ENCODE results near the gene PNLDC1.
"Not testable (repeated sequence)": the region's sequence is repeated elsewhere in the genome, so short reads cannot be mapped to it uniquely, and the experiment has no call there.

The PNLDC1 gene

GRCh38 chr6:159819932-159820640 lies 20.0 kb downstream of the PNLDC1 start:
- peak; percentile 18 for DNase-seq (ENCODE audit: low read depth)

- no peak for DNase-seq (ENCODE audit: low read depth)
These were observed 21.0 kb downstream of the PNLDC1 start for GRCh38 chr6:159821122-159821521.

- DNase-seq (ENCODE audit: low read depth): no peak
These were observed 21.6 kb downstream of the PNLDC1 start for GRCh38 chr6:159821726-159822125.

GRCh38 chr6:159823953-159824352 lies 23.9 kb downstream of the PNLDC1 start:
- DNase-seq (ENCODE audit: low read depth): no peak

- not testable (repeated sequence) for DNase-seq (ENCODE audit: low read depth)
These were observed 24.6 kb downstream of the PNLDC1 start for GRCh38 chr6:159824690-159825089.

- no peak for DNase-seq (ENCODE audit: low read depth)
These were observed 25.9 kb downstream of the PNLDC1 start for GRCh38 chr6:159826004-159826403.

- no peak for DNase-seq (ENCODE audit: low read depth)
These were observed 27.0 kb downstream of the PNLDC1 start for GRCh38 chr6:159826968-159827647.

- no peak for DNase-seq (ENCODE audit: low read depth)
These were observed 28.0 kb downstream of the PNLDC1 start for GRCh38 chr6:159828074-159828473.

GRCh38 chr6:159829526-159829925 lies 29.4 kb downstream of the PNLDC1 start:
- no peak for DNase-seq (ENCODE audit: low read depth)

- DNase-seq (ENCODE audit: low read depth): no peak
These were observed 30.7 kb downstream of the PNLDC1 start for GRCh38 chr6:159830501-159831372.

GRCh38 chr6:159831373-159831679 lies 31.2 kb downstream of the PNLDC1 start:
- no peak for DNase-seq (ENCODE audit: low read depth)

- DNase-seq (ENCODE audit: low read depth): no peak
These were observed 32.9 kb downstream of the PNLDC1 start for GRCh38 chr6:159832946-159833345.

GRCh38 chr6:159833556-159833955 lies 33.5 kb downstream of the PNLDC1 start:
- no peak for DNase-seq (ENCODE audit: low read depth)

- no peak for DNase-seq (ENCODE audit: low read depth)
These were observed 34.0 kb downstream of the PNLDC1 start for GRCh38 chr6:159833997-159834603.

- DNase-seq (ENCODE audit: low read depth): no peak
These were observed 36.8 kb downstream of the PNLDC1 start for GRCh38 chr6:159836718-159837490.

GRCh38 chr6:159837511-159837910 lies 37.4 kb downstream of the PNLDC1 start:
- no peak for DNase-seq (ENCODE audit: low read depth)

GRCh38 chr6:159838020-159838744 lies 38.1 kb downstream of the PNLDC1 start:
- no peak for DNase-seq (ENCODE audit: low read depth)

GRCh38 chr6:159842035-159842434 lies 42.0 kb downstream of the PNLDC1 start:
- DNase-seq (ENCODE audit: low read depth): no peak

GRCh38 chr6:159844737-159845645 lies 44.9 kb downstream of the PNLDC1 start:
- DNase-seq (ENCODE audit: low read depth): no peak

GRCh38 chr6:159848552-159848951 lies 48.5 kb downstream of the PNLDC1 start:
- DNase-seq (ENCODE audit: low read depth): not testable (repeated sequence)

Measured in T follicular helper cell (primary cell).